SK-N-SH (cell line): ENCODE measurements around the gene GRAMD1B. TPM values are rescaled to one million over a fixed set of nuclear protein-coding genes. Genes with fewer than 3 reads are reported as not detected.

ENCODE experiments used
- CTCF ChIA-PET: fragments of 300-600, 350-600 bp; formaldehyde crosslinking; extraction: SDS; loops from one replicate; lab custom pipeline; 2021; lab: Yijun Ruan, JAX
- POLR2A ChIA-PET: fragments of 350-600 bp; sonication (Branson Sonifier 250); formaldehyde crosslinking; extraction: SDS; loops from one replicate; lab custom pipeline; 2020; ENCODE audit warnings: antibody characterized with exemption, inconsistent platforms; lab: Yijun Ruan, JAX
- DNase-seq: peaks from one replicate; pipeline ENCODE4 v3.0.0; 2012
- H2AFZ ChIP-seq: fragments of 200-600 bp; sonication (generic); 2 replicates; pipeline ENCODE4 v1.8.1; 2016; ENCODE audit warnings: antibody characterized with exemption, mild to moderate bottlenecking, low read depth
- H3F3A ChIP-seq: fragments of 200-600 bp; sonication (generic); replicated peaks from 2 replicates; pipeline ENCODE3; 2016; ENCODE audit warnings: antibody characterized with exemption, mild to moderate bottlenecking; ENCODE audit not compliant: insufficient read depth
- H3K27ac ChIP-seq, 2 experiments: fragments of 200-500 bp in 1 of 2; fragments of 200-600 bp in 1 of 2; sonication (Bioruptor generic) in 1 of 2; sonication (generic), shearing (Covaris generic) in 1 of 2; 2 replicates each; pipeline versions ENCODE4 v1.5.1 to v1.6.1; 2014 to 2016; ENCODE audit warnings: low read depth in 2 of 2, inconsistent platforms in 1 of 2, low read length in 1 of 2, mild to moderate bottlenecking in 1 of 2, mixed read lengths in 1 of 2
- H3K27me3 ChIP-seq: fragments of 200-600 bp; sonication (generic), shearing (Covaris generic); 2 replicates; pipeline ENCODE4 v1.6.1; 2016; ENCODE audit warnings: mixed run types; ENCODE audit not compliant: insufficient read depth
- H3K36me3 ChIP-seq, 2 experiments: fragments of 200-500 bp in 1 of 2; fragments of 200-600 bp in 1 of 2; sonication (Bioruptor generic) in 1 of 2; sonication (generic) in 1 of 2; replicated peaks in 1 of 2; 2 replicates each; pipeline versions ENCODE3 to v1.5.1; 2014 to 2016; ENCODE audit warnings: low read length in 1 of 2, mild to moderate bottlenecking in 1 of 2; ENCODE audit not compliant: insufficient read depth in 2 of 2, control insufficient read depth in 1 of 2
- H3K4me1 ChIP-seq, 2 experiments: fragments of 200-500 bp in 1 of 2; fragments of 200-600 bp in 1 of 2; sonication (Bioruptor generic) in 1 of 2; sonication (generic), shearing (Covaris generic) in 1 of 2; 2 replicates each; pipeline versions ENCODE4 v1.5.1 to v1.6.1; 2014 to 2016; ENCODE audit warnings: low read depth in 1 of 2, low read length in 1 of 2, mixed run types in 1 of 2; ENCODE audit not compliant: insufficient read depth in 2 of 2, control insufficient read depth in 1 of 2
- H3K4me2 ChIP-seq: fragments of 200-600 bp; sonication (generic), shearing (Covaris generic); 2 replicates; pipeline ENCODE4 v1.6.1; 2017; ENCODE audit warnings: mixed run types
- H3K4me3 ChIP-seq, 2 experiments: fragments of 200-500 bp in 1 of 2; fragments of 200-600 bp in 1 of 2; sonication (Bioruptor generic) in 1 of 2; sonication (generic), shearing (Covaris generic) in 1 of 2; 2 replicates each; pipeline versions ENCODE4 v1.5.1 to v1.8.1; 2014 to 2016; ENCODE audit warnings: low read depth in 2 of 2, inconsistent platforms in 1 of 2, low read length in 1 of 2, mild to moderate bottlenecking in 1 of 2, mixed read lengths in 1 of 2, moderate library complexity in 1 of 2
- H3K79me2 ChIP-seq: fragments of 200-600 bp; sonication (generic); 2 replicates; pipeline ENCODE4 v1.8.1; 2017; ENCODE audit warnings: mild to moderate bottlenecking; ENCODE audit not compliant: insufficient read depth
- H3K9ac ChIP-seq: fragments of 200-600 bp; sonication (generic); 2 replicates; pipeline ENCODE4 v1.6.1; 2017; ENCODE audit warnings: mixed run types
- H3K9me2 ChIP-seq: fragments of 200-600 bp; sonication (generic); 2 replicates; pipeline ENCODE4 v1.6.1; 2017; ENCODE audit warnings: mixed run types
- H3K9me3 ChIP-seq: fragments of 200-600 bp; sonication (generic); 2 replicates; pipeline ENCODE4 v1.6.1; 2017; ENCODE audit warnings: mixed run types, mild to moderate bottlenecking, moderate library complexity
- H4K20me1 ChIP-seq: fragments of 200-600 bp; sonication (generic); 2 replicates; pipeline ENCODE4 v1.6.1; 2017; ENCODE audit warnings: mild to moderate bottlenecking, mixed run types; ENCODE audit not compliant: insufficient read depth
- EP300 ChIP-seq, 2 experiments: IDR thresholded peaks; 2 replicates each; pipeline versions ENCODE4 v1.4.0 to v1.6.1; 2012; ENCODE audit warnings: borderline replicate concordance in 1 of 2, low read depth in 1 of 2, low read length in 1 of 2
- EZH2phosphoT487 ChIP-seq: fragments of 200-600 bp; sonication (generic); IDR thresholded peaks from 2 replicates; pipeline ENCODE4 v1.6.1; 2017; ENCODE audit warnings: low read depth, mixed run types, mild to moderate bottlenecking, antibody characterized with exemption, moderate library complexity, borderline replicate concordance
- JUND ChIP-seq: IDR thresholded peaks from 2 replicates; pipeline ENCODE4 v1.4.0; 2012
- MEF2A ChIP-seq: IDR thresholded peaks from 2 replicates; pipeline ENCODE4 v1.4.0; 2012; ENCODE audit warnings: low read depth, borderline replicate concordance
- MXI1 ChIP-seq: IDR thresholded peaks from 2 replicates; pipeline ENCODE4 v1.6.1; 2012; ENCODE audit warnings: mild to moderate bottlenecking, low read depth, low read length, improper control_type of control experiment
- NRF1 ChIP-seq: IDR thresholded peaks from 2 replicates; pipeline ENCODE4 v1.6.1; 2012; ENCODE audit warnings: low read depth, mild to moderate bottlenecking, low read length
- POLR2AphosphoS5 ChIP-seq: IDR thresholded peaks from 2 replicates; pipeline ENCODE4 v1.6.1; 2012; ENCODE audit warnings: low read depth, low read length
- RAD21 ChIP-seq: IDR thresholded peaks from 2 replicates; pipeline ENCODE4 v1.6.1; 2012; ENCODE audit warnings: mild to moderate bottlenecking, low read length
- RXRA ChIP-seq: IDR thresholded peaks from 2 replicates; pipeline ENCODE4 v1.4.0; 2012; ENCODE audit warnings: low read depth, mild to moderate bottlenecking, borderline replicate concordance
- TAF1 ChIP-seq: IDR thresholded peaks from 2 replicates; pipeline ENCODE4 v1.6.1; 2012; ENCODE audit warnings: low read depth, mild to moderate bottlenecking, low read length, moderate library complexity, borderline replicate concordance
- YY1 ChIP-seq: IDR thresholded peaks from 2 replicates; pipeline ENCODE4 v1.4.0; 2012; ENCODE audit warnings: low read depth, mild to moderate bottlenecking
- WGBS: methylation state at CpG from one replicate; pipeline ENCODE4 v1.1.6; 2017; ENCODE audit warnings: low lambda C conversion rate; 5-methylcytosine and 5-hydroxymethylcytosine counted together
- polyA plus RNA-seq, 3 experiments: library from polyadenylated mRNA; depleted of rRNA; stranded (reverse); fragments of >200 nt; gene quantifications; 2 replicates each; pipeline ENCODE4 v1.2.3, GENCODE V29; 2012
- TF ChIP-seq, protein P1 (sequence below): IDR thresholded peaks from 2 replicates; pipeline ENCODE4; 2012
- TF ChIP-seq, protein P2 (sequence below): fragments of 200-600 bp; sonication (generic); IDR thresholded peaks from 2 replicates; pipeline ENCODE4 v1.6.1; 2017; ENCODE audit warnings: antibody characterized with exemption, mild to moderate bottlenecking, moderate library complexity
- TF ChIP-seq, protein P3 (sequence below): IDR thresholded peaks from 2 replicates; pipeline ENCODE4 v1.6.1; 2012; ENCODE audit warnings: mild to moderate bottlenecking, low read depth, low read length, moderate library complexity

The GRAMD1B gene
- polyA plus RNA-seq, 1 of the 3 experiments (the other 2 are of a cell fraction): 14.5 TPM

- no peak for TF ChIP-seq RXRA
- TF ChIP-seq, protein P1, sequence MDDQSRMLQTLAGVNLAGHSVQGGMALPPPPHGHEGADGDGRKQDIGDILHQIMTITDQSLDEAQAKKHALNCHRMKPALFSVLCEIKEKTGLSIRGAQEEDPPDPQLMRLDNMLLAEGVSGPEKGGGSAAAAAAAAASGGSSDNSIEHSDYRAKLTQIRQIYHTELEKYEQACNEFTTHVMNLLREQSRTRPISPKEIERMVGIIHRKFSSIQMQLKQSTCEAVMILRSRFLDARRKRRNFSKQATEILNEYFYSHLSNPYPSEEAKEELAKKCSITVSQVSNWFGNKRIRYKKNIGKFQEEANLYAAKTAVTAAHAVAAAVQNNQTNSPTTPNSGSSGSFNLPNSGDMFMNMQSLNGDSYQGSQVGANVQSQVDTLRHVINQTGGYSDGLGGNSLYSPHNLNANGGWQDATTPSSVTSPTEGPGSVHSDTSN: no peak
- no peak for TF ChIP-seq MXI1
- TF ChIP-seq YY1: no peak
- TF ChIP-seq EZH2phosphoT487: no peak
- TF ChIP-seq, protein P2, sequence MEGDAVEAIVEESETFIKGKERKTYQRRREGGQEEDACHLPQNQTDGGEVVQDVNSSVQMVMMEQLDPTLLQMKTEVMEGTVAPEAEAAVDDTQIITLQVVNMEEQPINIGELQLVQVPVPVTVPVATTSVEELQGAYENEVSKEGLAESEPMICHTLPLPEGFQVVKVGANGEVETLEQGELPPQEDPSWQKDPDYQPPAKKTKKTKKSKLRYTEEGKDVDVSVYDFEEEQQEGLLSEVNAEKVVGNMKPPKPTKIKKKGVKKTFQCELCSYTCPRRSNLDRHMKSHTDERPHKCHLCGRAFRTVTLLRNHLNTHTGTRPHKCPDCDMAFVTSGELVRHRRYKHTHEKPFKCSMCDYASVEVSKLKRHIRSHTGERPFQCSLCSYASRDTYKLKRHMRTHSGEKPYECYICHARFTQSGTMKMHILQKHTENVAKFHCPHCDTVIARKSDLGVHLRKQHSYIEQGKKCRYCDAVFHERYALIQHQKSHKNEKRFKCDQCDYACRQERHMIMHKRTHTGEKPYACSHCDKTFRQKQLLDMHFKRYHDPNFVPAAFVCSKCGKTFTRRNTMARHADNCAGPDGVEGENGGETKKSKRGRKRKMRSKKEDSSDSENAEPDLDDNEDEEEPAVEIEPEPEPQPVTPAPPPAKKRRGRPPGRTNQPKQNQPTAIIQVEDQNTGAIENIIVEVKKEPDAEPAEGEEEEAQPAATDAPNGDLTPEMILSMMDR: no peak
- TF ChIP-seq RAD21: no peak
- no peak for TF ChIP-seq NRF1
- TF ChIP-seq MEF2A: no peak
- TF ChIP-seq POLR2AphosphoS5: no peak
- no peak for TF ChIP-seq EP300 (IDR thresholded peaks at IDR 0.05; ENCODE audit: borderline replicate concordance in 1 of 2, low read depth in 1 of 2, low read length in 1 of 2)
- TF ChIP-seq, protein P3, sequence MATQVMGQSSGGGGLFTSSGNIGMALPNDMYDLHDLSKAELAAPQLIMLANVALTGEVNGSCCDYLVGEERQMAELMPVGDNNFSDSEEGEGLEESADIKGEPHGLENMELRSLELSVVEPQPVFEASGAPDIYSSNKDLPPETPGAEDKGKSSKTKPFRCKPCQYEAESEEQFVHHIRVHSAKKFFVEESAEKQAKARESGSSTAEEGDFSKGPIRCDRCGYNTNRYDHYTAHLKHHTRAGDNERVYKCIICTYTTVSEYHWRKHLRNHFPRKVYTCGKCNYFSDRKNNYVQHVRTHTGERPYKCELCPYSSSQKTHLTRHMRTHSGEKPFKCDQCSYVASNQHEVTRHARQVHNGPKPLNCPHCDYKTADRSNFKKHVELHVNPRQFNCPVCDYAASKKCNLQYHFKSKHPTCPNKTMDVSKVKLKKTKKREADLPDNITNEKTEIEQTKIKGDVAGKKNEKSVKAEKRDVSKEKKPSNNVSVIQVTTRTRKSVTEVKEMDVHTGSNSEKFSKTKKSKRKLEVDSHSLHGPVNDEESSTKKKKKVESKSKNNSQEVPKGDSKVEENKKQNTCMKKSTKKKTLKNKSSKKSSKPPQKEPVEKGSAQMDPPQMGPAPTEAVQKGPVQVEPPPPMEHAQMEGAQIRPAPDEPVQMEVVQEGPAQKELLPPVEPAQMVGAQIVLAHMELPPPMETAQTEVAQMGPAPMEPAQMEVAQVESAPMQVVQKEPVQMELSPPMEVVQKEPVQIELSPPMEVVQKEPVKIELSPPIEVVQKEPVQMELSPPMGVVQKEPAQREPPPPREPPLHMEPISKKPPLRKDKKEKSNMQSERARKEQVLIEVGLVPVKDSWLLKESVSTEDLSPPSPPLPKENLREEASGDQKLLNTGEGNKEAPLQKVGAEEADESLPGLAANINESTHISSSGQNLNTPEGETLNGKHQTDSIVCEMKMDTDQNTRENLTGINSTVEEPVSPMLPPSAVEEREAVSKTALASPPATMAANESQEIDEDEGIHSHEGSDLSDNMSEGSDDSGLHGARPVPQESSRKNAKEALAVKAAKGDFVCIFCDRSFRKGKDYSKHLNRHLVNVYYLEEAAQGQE: no peak
- no peak for TF ChIP-seq JUND
- no peak for TF ChIP-seq TAF1
- WGBS: 24% methylated on average over 2 of the region's 2 CpGs
- Histone ChIP-seq H3K4me3 (peak overlapping the region in 1 of 2 experiments; percentile 72; a peak in 1 of 4 replicates), H4K20me1 (no peaks in the 10 kb centered on the region), H3K27me3 (peaks cover 15% of the 10 kb centered on the region), H3K9me2 (no peaks in the 10 kb centered on the region), H3K36me3 (no peaks in the 10 kb centered on the region), H3K4me1 (peaks cover 0 to 21% of the 10 kb centered on the region in 2 experiments; a peak in 2 of 4 replicates), H3K9me3 (no peaks in the 10 kb centered on the region), H3K4me2 (no peak overlapping the region), H3K79me2 (no peaks in the 10 kb centered on the region), H3F3A (no peaks in the 10 kb centered on the region), H3K27ac (no peak overlapping the region), H2AFZ (no peak overlapping the region), H3K9ac (no peak overlapping the region)
- DNase-seq: no peak
- POLR2A ChIA-PET: interaction anchor here (0.8 to 1.5 kb wide), 5 partner anchors 9 to 88 kb away, joined by 3 to 4 read pairs (median 4); no protein-coding TSS in a partner anchor
- CTCF ChIA-PET: interaction anchor here (0.7 to 14.4 kb wide), 14 partner anchors 12 to 76 kb away, joined by 3 to 388 read pairs (median 6); no protein-coding TSS in a partner anchor
Observed at GRCh38 chr11:123652599-123652998, 222.5 kb downstream of the GRAMD1B start.
